GM12872 (cell line): ENCODE results near the gene LYPLAL1.
A peak's percentile ranks its signal among the peaks of the same experiment; 100 is the strongest.

Experiments used
- TF ChIP-seq, protein P1 (sequence below): IDR thresholded peaks from 3 replicates; pipeline ENCODE4 v1.5.1; 2011; ENCODE audit warnings: low read depth, mild to moderate bottlenecking, low read length, moderate library complexity; ENCODE audit not compliant: insufficient read depth

Gene LYPLAL1

GRCh38 chr1:219173758-219174459, at the start of gene LYPLAL1:
LYPLAL1 (plus strand) TSS chr1:219173878; CDS start chr1:219173891, 13 bp downstream.
- TF ChIP-seq, protein P1, sequence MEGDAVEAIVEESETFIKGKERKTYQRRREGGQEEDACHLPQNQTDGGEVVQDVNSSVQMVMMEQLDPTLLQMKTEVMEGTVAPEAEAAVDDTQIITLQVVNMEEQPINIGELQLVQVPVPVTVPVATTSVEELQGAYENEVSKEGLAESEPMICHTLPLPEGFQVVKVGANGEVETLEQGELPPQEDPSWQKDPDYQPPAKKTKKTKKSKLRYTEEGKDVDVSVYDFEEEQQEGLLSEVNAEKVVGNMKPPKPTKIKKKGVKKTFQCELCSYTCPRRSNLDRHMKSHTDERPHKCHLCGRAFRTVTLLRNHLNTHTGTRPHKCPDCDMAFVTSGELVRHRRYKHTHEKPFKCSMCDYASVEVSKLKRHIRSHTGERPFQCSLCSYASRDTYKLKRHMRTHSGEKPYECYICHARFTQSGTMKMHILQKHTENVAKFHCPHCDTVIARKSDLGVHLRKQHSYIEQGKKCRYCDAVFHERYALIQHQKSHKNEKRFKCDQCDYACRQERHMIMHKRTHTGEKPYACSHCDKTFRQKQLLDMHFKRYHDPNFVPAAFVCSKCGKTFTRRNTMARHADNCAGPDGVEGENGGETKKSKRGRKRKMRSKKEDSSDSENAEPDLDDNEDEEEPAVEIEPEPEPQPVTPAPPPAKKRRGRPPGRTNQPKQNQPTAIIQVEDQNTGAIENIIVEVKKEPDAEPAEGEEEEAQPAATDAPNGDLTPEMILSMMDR = 0 out of 3 replicates have a peak, but pooled peaks have one; percentile 29

DNA sequence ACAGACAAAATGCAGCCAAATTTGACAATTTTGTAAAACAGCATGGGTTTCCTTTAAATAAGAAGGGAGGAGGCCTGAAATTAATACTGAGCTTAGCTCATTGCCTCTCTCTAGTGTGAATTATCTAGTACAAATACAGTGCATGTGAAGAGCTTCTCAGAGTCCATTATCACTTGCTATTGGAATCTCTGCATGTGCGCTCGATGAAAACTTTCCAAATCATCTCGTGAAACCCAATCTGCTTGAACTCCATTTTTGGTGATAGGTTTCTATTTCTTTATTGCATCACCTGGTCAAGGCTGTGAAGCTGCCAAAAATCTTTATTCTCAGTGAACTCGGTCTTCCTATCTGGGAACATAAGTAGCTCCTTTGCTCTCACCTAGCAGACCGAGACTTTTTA, 49.5 kb upstream of the LYPLAL1 start:
- TF ChIP-seq, protein P1 = no peak

- TF ChIP-seq, protein P1 = no peak
Measured at GRCh38 chr1:219125342-219125741, 48.3 kb upstream of the LYPLAL1 start.

DNA sequence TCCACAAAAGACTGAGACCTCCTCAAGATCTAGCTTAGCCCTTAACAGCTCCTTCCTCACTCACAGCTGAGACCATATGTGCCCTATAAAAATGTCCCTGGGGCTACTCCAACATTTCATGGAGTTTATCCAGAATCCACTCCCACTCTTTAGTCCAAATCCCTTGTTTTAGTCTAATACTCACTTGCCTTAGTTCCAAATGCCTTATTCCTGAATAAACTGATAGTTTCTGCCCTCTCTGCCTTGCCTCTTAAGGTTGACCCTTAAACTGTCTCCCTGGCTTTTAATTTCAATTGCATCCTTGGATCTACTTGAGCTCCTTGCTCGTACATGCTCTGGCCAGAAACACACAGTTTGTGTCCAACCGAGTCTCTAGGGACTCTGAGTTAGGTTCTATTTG, 47.3 kb upstream of the LYPLAL1 start:
- TF ChIP-seq, protein P1 = no peak

- TF ChIP-seq, protein P1 = no peak
Measured at GRCh38 chr1:219128957-219129356, 44.7 kb upstream of the LYPLAL1 start.

GRCh38 chr1:219130366-219130935, 43.2 kb upstream of the LYPLAL1 start:
- TF ChIP-seq, protein P1 = no peak

GRCh38 chr1:219132939-219133338, 40.7 kb upstream of the LYPLAL1 start:
- TF ChIP-seq, protein P1 = no peak
